ENCODE data around the gene CLCNKB.

Gene CLCNKB

GRCh38 chr1:16091296-16091695, 47.7 kb downstream of the CLCNKB start:
- TF ChIP-seq CTCF (IDR thresholded peaks at IDR 0.05; ENCODE audit: low read depth, low read length, poor library complexity, severe bottlenecking) (no peak), EZH2phosphoT487 (IDR thresholded peaks at IDR 0.05; ENCODE audit: borderline replicate concordance, low read length) (no peak)
- Histone ChIP-seq H3K27me3 (ENCODE audit: control insufficient read depth, low read length) (peaks cover 9% of the 10 kb centered on the region; the same call in 1 of the 2 replicates), H4K20me1 (ENCODE audit: control insufficient read depth, insufficient read depth, low read depth, low read length) (no peaks in the 10 kb centered on the region), H3F3A (ENCODE audit: control insufficient read depth, insufficient read depth) (no peaks in the 10 kb centered on the region), H3K4me1 (ENCODE audit: control insufficient read depth, low read length) (no peaks in the 10 kb centered on the region), H3K79me2 (ENCODE audit: control insufficient read depth, low read length) (no peaks in the 10 kb centered on the region), H3K27ac (ENCODE audit: low read depth, low read length) (no peak overlapping the region), H3K4me3 (ENCODE audit: low read length) (no peak overlapping the region), H3K9me3 (ENCODE audit: control insufficient read depth, insufficient read depth, low read length) (no peaks in the 10 kb centered on the region), H3K36me3 (ENCODE audit: control insufficient read depth, low read length) (no peaks in the 10 kb centered on the region), H3K9me2 (replicated peaks; ENCODE audit: control insufficient read depth, low read length) (no peaks in the 10 kb centered on the region), H3K4me2 (ENCODE audit: low read length) (no peak overlapping the region)

- no peaks in the 10 kb centered on the region for H4K20me1 ChIP-seq (ENCODE audit: control insufficient read depth, insufficient read depth, low read depth, low read length)
- no peaks in the 10 kb centered on the region for H3K36me3 ChIP-seq (ENCODE audit: control insufficient read depth, low read length)
- H3F3A ChIP-seq (ENCODE audit: control insufficient read depth, insufficient read depth): no peaks in the 10 kb centered on the region
- H3K79me2 ChIP-seq (ENCODE audit: control insufficient read depth, low read length): no peaks in the 10 kb centered on the region
- H3K4me3 ChIP-seq (ENCODE audit: low read length): no peak overlapping the region
- no peaks in the 10 kb centered on the region for H3K4me1 ChIP-seq (ENCODE audit: control insufficient read depth, low read length)
- no peaks in the 10 kb centered on the region for H3K9me2 ChIP-seq (replicated peaks; ENCODE audit: control insufficient read depth, low read length)
- TF ChIP-seq CTCF (IDR thresholded peaks at IDR 0.05; ENCODE audit: low read depth, low read length, poor library complexity, severe bottlenecking): no peak
- TF ChIP-seq EZH2phosphoT487 (IDR thresholded peaks at IDR 0.05; ENCODE audit: borderline replicate concordance, low read length): no peak
- no peak overlapping the region for H3K4me2 ChIP-seq (ENCODE audit: low read length)
- no peaks in the 10 kb centered on the region for H3K9me3 ChIP-seq (ENCODE audit: control insufficient read depth, insufficient read depth, low read length)
- H3K27ac ChIP-seq (ENCODE audit: low read depth, low read length): no peak overlapping the region
- peaks cover 9% of the 10 kb centered on the region; the same call in 1 of the 2 replicates for H3K27me3 ChIP-seq (ENCODE audit: control insufficient read depth, low read length)
These were observed 48.7 kb downstream of the CLCNKB start for GRCh38 chr1:16092097-16092922.

GRCh38 chr1:16092923-16093511, 49.4 kb downstream of the CLCNKB start:
- no peaks in the 10 kb centered on the region for H3K9me3 ChIP-seq (ENCODE audit: control insufficient read depth, insufficient read depth, low read length)
- H3K36me3 ChIP-seq (ENCODE audit: control insufficient read depth, low read length): no peaks in the 10 kb centered on the region
- H3F3A ChIP-seq (ENCODE audit: control insufficient read depth, insufficient read depth): no peaks in the 10 kb centered on the region
- no peaks in the 10 kb centered on the region for H3K4me1 ChIP-seq (ENCODE audit: control insufficient read depth, low read length)
- H3K27ac ChIP-seq (ENCODE audit: low read depth, low read length): no peak overlapping the region
- no peak overlapping the region for H3K4me3 ChIP-seq (ENCODE audit: low read length)
- H4K20me1 ChIP-seq (ENCODE audit: control insufficient read depth, insufficient read depth, low read depth, low read length): no peaks in the 10 kb centered on the region
- TF ChIP-seq CTCF (IDR thresholded peaks at IDR 0.05; ENCODE audit: low read depth, low read length, poor library complexity, severe bottlenecking): no peak
- TF ChIP-seq EZH2phosphoT487 (IDR thresholded peaks at IDR 0.05; ENCODE audit: borderline replicate concordance, low read length): no peak
- peaks cover 5% of the 10 kb centered on the region; the same call in 1 of the 2 replicates for H3K27me3 ChIP-seq (ENCODE audit: control insufficient read depth, low read length)
- H3K9me2 ChIP-seq (replicated peaks; ENCODE audit: control insufficient read depth, low read length): no peaks in the 10 kb centered on the region
- H3K79me2 ChIP-seq (ENCODE audit: control insufficient read depth, low read length): no peaks in the 10 kb centered on the region
- no peak overlapping the region for H3K4me2 ChIP-seq (ENCODE audit: low read length)

All from DOHH2 (cell line).